ENCODE measurements around the gene CCL7.

CCL7 gene

GRCh38 chr17:34291721-34292348 lies 21.8 kb downstream of the CCL7 start:
- no peaks in the 10 kb centered on the region for H3K4me1 Mint-ChIP-seq
- H3K9me3 Mint-ChIP-seq = peaks cover 2% of the 10 kb centered on the region
- H3K27ac Mint-ChIP-seq = no peak overlapping the region
- peaks cover 28% of the 10 kb centered on the region for H3K27me3 Mint-ChIP-seq
- H3K36me3 Mint-ChIP-seq = no peaks in the 10 kb centered on the region
- no peak overlapping the region for H3K4me3 Mint-ChIP-seq
- ATAC-seq = no peak

GRCh38 chr17:34299027-34299426 lies 29.0 kb downstream of the CCL7 start:
- Mint-ChIP-seq H3K36me3 (no peaks in the 10 kb centered on the region), H3K9me3 (no peaks in the 10 kb centered on the region), H3K27me3 (peaks cover 46% of the 10 kb centered on the region), H3K4me1 (peaks cover 8% of the 10 kb centered on the region), H3K27ac (no peak overlapping the region), H3K4me3 (no peak overlapping the region)
- no peak for ATAC-seq

GRCh38 chr17:34299956-34300577 lies 30.0 kb downstream of the CCL7 start:
- ATAC-seq = no peak
- Mint-ChIP-seq H3K9me3 (no peaks in the 10 kb centered on the region), H3K27ac (no peak overlapping the region), H3K4me1 (peaks cover 8% of the 10 kb centered on the region), H3K4me3 (no peak overlapping the region), H3K27me3 (peaks cover 46% of the 10 kb centered on the region), H3K36me3 (no peaks in the 10 kb centered on the region)

GRCh38 chr17:34300652-34301370 lies 30.8 kb downstream of the CCL7 start:
- no peak for ATAC-seq
- H3K4me3 Mint-ChIP-seq = no peak overlapping the region
- H3K27ac Mint-ChIP-seq = no peak overlapping the region
- no peaks in the 10 kb centered on the region for H3K9me3 Mint-ChIP-seq
- H3K4me1 Mint-ChIP-seq = peaks cover 8% of the 10 kb centered on the region
- H3K36me3 Mint-ChIP-seq = no peaks in the 10 kb centered on the region
- H3K27me3 Mint-ChIP-seq = peaks cover 46% of the 10 kb centered on the region

GRCh38 chr17:34301986-34302385 lies 32.0 kb downstream of the CCL7 start:
- Mint-ChIP-seq H3K27me3 (peaks cover 46% of the 10 kb centered on the region), H3K36me3 (no peaks in the 10 kb centered on the region), H3K4me1 (peaks cover 8% of the 10 kb centered on the region), H3K27ac (no peak overlapping the region), H3K4me3 (no peak overlapping the region), H3K9me3 (no peaks in the 10 kb centered on the region)
- ATAC-seq = no peak

- H3K36me3 Mint-ChIP-seq = no peaks in the 10 kb centered on the region
- peaks cover 46% of the 10 kb centered on the region for H3K27me3 Mint-ChIP-seq
- peaks cover 8% of the 10 kb centered on the region for H3K4me1 Mint-ChIP-seq
- no peak for ATAC-seq
- no peak overlapping the region for H3K4me3 Mint-ChIP-seq
- H3K27ac Mint-ChIP-seq = no peak overlapping the region
- no peaks in the 10 kb centered on the region for H3K9me3 Mint-ChIP-seq
Measured at GRCh38 chr17:34302636-34303035, 32.6 kb downstream of the CCL7 start.

- no peak for ATAC-seq
- no peak overlapping the region for H3K27ac Mint-ChIP-seq
- no peaks in the 10 kb centered on the region for H3K36me3 Mint-ChIP-seq
- no peaks in the 10 kb centered on the region for H3K9me3 Mint-ChIP-seq
- no peak overlapping the region for H3K4me3 Mint-ChIP-seq
- peaks cover 8% of the 10 kb centered on the region for H3K4me1 Mint-ChIP-seq
- peaks cover 40% of the 10 kb centered on the region for H3K27me3 Mint-ChIP-seq
Measured at GRCh38 chr17:34303606-34304005, 33.6 kb downstream of the CCL7 start.

GRCh38 chr17:34305061-34305460 lies 35.0 kb downstream of the CCL7 start:
- Mint-ChIP-seq H3K36me3 (no peaks in the 10 kb centered on the region), H3K27ac (no peak overlapping the region), H3K4me1 (peaks cover 2% of the 10 kb centered on the region), H3K4me3 (no peak overlapping the region), H3K9me3 (no peaks in the 10 kb centered on the region), H3K27me3 (peaks cover 32% of the 10 kb centered on the region)
- ATAC-seq = no peak

- ATAC-seq = no peak
- Mint-ChIP-seq H3K27ac (no peak overlapping the region), H3K4me1 (no peaks in the 10 kb centered on the region), H3K27me3 (peaks cover 32% of the 10 kb centered on the region), H3K9me3 (no peaks in the 10 kb centered on the region), H3K4me3 (no peak overlapping the region), H3K36me3 (no peaks in the 10 kb centered on the region)
Measured at GRCh38 chr17:34305606-34306005, 35.6 kb downstream of the CCL7 start.

GRCh38 chr17:34306466-34306865 lies 36.4 kb downstream of the CCL7 start:
- ATAC-seq = no peak
- Mint-ChIP-seq H3K27me3 (peaks cover 25% of the 10 kb centered on the region), H3K4me1 (no peaks in the 10 kb centered on the region), H3K9me3 (no peaks in the 10 kb centered on the region), H3K4me3 (no peak overlapping the region), H3K27ac (no peak overlapping the region), H3K36me3 (no peaks in the 10 kb centered on the region)

GRCh38 chr17:34307110-34307509 lies 37.1 kb downstream of the CCL7 start:
- Mint-ChIP-seq H3K27ac (no peak overlapping the region), H3K4me1 (no peaks in the 10 kb centered on the region), H3K9me3 (no peaks in the 10 kb centered on the region), H3K27me3 (peaks cover 19% of the 10 kb centered on the region), H3K36me3 (no peaks in the 10 kb centered on the region), H3K4me3 (no peak overlapping the region)
- no peak for ATAC-seq

- peaks cover 17% of the 10 kb centered on the region for H3K27me3 Mint-ChIP-seq
- H3K4me3 Mint-ChIP-seq = no peak overlapping the region
- no peak for ATAC-seq
- H3K4me1 Mint-ChIP-seq = no peaks in the 10 kb centered on the region
- no peaks in the 10 kb centered on the region for H3K36me3 Mint-ChIP-seq
- H3K27ac Mint-ChIP-seq = no peak overlapping the region
- no peaks in the 10 kb centered on the region for H3K9me3 Mint-ChIP-seq
Measured at GRCh38 chr17:34308371-34308770, 38.4 kb downstream of the CCL7 start.

GRCh38 chr17:34311291-34311690 lies 41.3 kb downstream of the CCL7 start:
- no peaks in the 10 kb centered on the region for H3K36me3 Mint-ChIP-seq
- no peak for ATAC-seq
- H3K4me3 Mint-ChIP-seq = no peak overlapping the region
- H3K9me3 Mint-ChIP-seq = no peaks in the 10 kb centered on the region
- H3K4me1 Mint-ChIP-seq = no peaks in the 10 kb centered on the region
- H3K27me3 Mint-ChIP-seq = peaks cover 23% of the 10 kb centered on the region
- H3K27ac Mint-ChIP-seq = no peak overlapping the region

GRCh38 chr17:34312080-34312479 lies 42.1 kb downstream of the CCL7 start:
- Mint-ChIP-seq H3K36me3 (no peaks in the 10 kb centered on the region), H3K4me1 (no peaks in the 10 kb centered on the region), H3K27ac (no peak overlapping the region), H3K27me3 (peaks cover 31% of the 10 kb centered on the region), H3K4me3 (no peak overlapping the region), H3K9me3 (no peaks in the 10 kb centered on the region)
- ATAC-seq = no peak

GRCh38 chr17:34313164-34313563 lies 43.1 kb downstream of the CCL7 start:
- H3K36me3 Mint-ChIP-seq = no peaks in the 10 kb centered on the region
- peaks cover 31% of the 10 kb centered on the region for H3K27me3 Mint-ChIP-seq
- no peaks in the 10 kb centered on the region for H3K4me1 Mint-ChIP-seq
- H3K27ac Mint-ChIP-seq = no peak overlapping the region
- H3K4me3 Mint-ChIP-seq = no peak overlapping the region
- no peaks in the 10 kb centered on the region for H3K9me3 Mint-ChIP-seq
- no peak for ATAC-seq

- no peaks in the 10 kb centered on the region for H3K4me1 Mint-ChIP-seq
- no peaks in the 10 kb centered on the region for H3K36me3 Mint-ChIP-seq
- H3K4me3 Mint-ChIP-seq = no peak overlapping the region
- ATAC-seq = no peak
- no peaks in the 10 kb centered on the region for H3K9me3 Mint-ChIP-seq
- H3K27ac Mint-ChIP-seq = no peak overlapping the region
- peaks cover 31% of the 10 kb centered on the region for H3K27me3 Mint-ChIP-seq
Measured at GRCh38 chr17:34314279-34314678, 44.3 kb downstream of the CCL7 start.

Data from stimulated activated memory B cell treated with anti-CD40 and anti-IgM and Interleukin-4, amounts not matched to agents 10 μg/mL and 1 μg/mL and 100 μg/mL, for 72 hours (primary cell).